ENCODE data around the gene PPFIA1. TPM values are rescaled to one million over a fixed set of nuclear protein-coding genes. Genes with fewer than 3 reads are reported as not detected.

PPFIA1 gene
- polyA plus RNA-seq, 2 of the 4 experiments (the other 2 are of a cell fraction): 23.3 to 45.6 TPM

GRCh38 chr11:70343636-70344035 lies 73.1 kb downstream of the PPFIA1 start:
- Histone ChIP-seq H3K9me3 (no peaks in the 10 kb centered on the region), H3K4me2 (no peak overlapping the region), H3K4me3 (no peak overlapping the region), H3K4me1 (no peaks in the 10 kb centered on the region), H3K27ac (no peak overlapping the region)
- TF ChIP-seq, protein P1, sequence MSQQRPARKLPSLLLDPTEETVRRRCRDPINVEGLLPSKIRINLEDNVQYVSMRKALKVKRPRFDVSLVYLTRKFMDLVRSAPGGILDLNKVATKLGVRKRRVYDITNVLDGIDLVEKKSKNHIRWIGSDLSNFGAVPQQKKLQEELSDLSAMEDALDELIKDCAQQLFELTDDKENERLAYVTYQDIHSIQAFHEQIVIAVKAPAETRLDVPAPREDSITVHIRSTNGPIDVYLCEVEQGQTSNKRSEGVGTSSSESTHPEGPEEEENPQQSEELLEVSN (IDR thresholded peaks at IDR 0.05; ENCODE audit: borderline replicate concordance, low read depth): no peak
- TF ChIP-seq EHMT2 (IDR thresholded peaks at IDR 0.05; ENCODE audit: low read depth) (no peak), HDAC2 (IDR thresholded peaks at IDR 0.05) (no peak), MYC (IDR thresholded peaks at IDR 0.05; ENCODE audit: borderline replicate concordance, low read length) (no peak), KDM5A (IDR thresholded peaks at IDR 0.05) (no peak), CTCF (IDR thresholded peaks at IDR 0.05) (no peak), HOXA7 (CRISPR knock-in tag; IDR thresholded peaks at IDR 0.05) (no peak), JUNB (IDR thresholded peaks at IDR 0.05) (no peak), ZNF302 (CRISPR knock-in tag; IDR thresholded peaks at IDR 0.05) (no peak), FOSB (CRISPR knock-in tag; IDR thresholded peaks at IDR 0.05) (no peak), NR3C1 (IDR thresholded peaks at IDR 0.05) (no peak), TFCP2L1 (CRISPR knock-in tag; IDR thresholded peaks at IDR 0.05) (no peak), CHD2 (IDR thresholded peaks at IDR 0.05; ENCODE audit: low read length, partially characterized antibody) (no peak), POLR2A (IDR thresholded peaks at IDR 0.05; ENCODE audit: low read length) (no peak), JUN (IDR thresholded peaks at IDR 0.05) (no peak), EHF (CRISPR knock-in tag; IDR thresholded peaks at IDR 0.05) (no peak)
- TF ChIP-seq, protein P2, sequence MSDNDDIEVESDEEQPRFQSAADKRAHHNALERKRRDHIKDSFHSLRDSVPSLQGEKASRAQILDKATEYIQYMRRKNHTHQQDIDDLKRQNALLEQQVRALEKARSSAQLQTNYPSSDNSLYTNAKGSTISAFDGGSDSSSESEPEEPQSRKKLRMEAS (IDR thresholded peaks at IDR 0.05): no peak
- TF ChIP-seq, protein P3, sequence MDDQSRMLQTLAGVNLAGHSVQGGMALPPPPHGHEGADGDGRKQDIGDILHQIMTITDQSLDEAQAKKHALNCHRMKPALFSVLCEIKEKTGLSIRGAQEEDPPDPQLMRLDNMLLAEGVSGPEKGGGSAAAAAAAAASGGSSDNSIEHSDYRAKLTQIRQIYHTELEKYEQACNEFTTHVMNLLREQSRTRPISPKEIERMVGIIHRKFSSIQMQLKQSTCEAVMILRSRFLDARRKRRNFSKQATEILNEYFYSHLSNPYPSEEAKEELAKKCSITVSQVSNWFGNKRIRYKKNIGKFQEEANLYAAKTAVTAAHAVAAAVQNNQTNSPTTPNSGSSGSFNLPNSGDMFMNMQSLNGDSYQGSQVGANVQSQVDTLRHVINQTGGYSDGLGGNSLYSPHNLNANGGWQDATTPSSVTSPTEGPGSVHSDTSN (IDR thresholded peaks at IDR 0.05): no peak
- FAIRE-seq (no peak), DNase-seq (ENCODE audit: low read depth in 1 of 2, low spot score in 1 of 2) (no peak), ATAC-seq (no peak)
- CTCF ChIA-PET: no interaction called here
- POLR2A ChIA-PET: no interaction called here
- 92% methylated on average over 11 of the region's 11 CpGs for WGBS (ENCODE audit: missing lambda C conversion rate)

GRCh38 chr11:70348191-70348590 lies 77.7 kb downstream of the PPFIA1 start:
- no peak for TF ChIP-seq RFX5 (IDR thresholded peaks at IDR 0.05)
- no peak for TF ChIP-seq EHMT2 (IDR thresholded peaks at IDR 0.05; ENCODE audit: low read depth)
- TF ChIP-seq, protein P4, sequence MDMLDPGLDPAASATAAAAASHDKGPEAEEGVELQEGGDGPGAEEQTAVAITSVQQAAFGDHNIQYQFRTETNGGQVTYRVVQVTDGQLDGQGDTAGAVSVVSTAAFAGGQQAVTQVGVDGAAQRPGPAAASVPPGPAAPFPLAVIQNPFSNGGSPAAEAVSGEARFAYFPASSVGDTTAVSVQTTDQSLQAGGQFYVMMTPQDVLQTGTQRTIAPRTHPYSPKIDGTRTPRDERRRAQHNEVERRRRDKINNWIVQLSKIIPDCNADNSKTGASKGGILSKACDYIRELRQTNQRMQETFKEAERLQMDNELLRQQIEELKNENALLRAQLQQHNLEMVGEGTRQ (IDR thresholded peaks at IDR 0.05): no peak
- no peak for TF ChIP-seq ESRRA (IDR thresholded peaks at IDR 0.05; ENCODE audit: borderline replicate concordance, low read length)
- TF ChIP-seq MYC (IDR thresholded peaks at IDR 0.05; ENCODE audit: borderline replicate concordance, low read length): no peak
- no peak for TF ChIP-seq SREBF2 (IDR thresholded peaks at IDR 0.05)
- TF ChIP-seq FOSL2 (IDR thresholded peaks at IDR 0.05): no peak
- no peak for TF ChIP-seq FOSL2 (CRISPR knock-in tag; IDR thresholded peaks at IDR 0.05)
- WGBS (ENCODE audit: missing lambda C conversion rate): 86% methylated on average over 12 of the region's 12 CpGs
- H3K9me3 ChIP-seq: no peaks in the 10 kb centered on the region
- H3K27ac ChIP-seq: no peak overlapping the region
- FAIRE-seq: no peak
- no peak overlapping the region for H3K4me3 ChIP-seq
- H3K4me2 ChIP-seq: no peak overlapping the region
- no peak for ATAC-seq
- ChIA-PET POLR2A (no interaction called here), CTCF (interaction anchor here (0.7 kb wide), 1 partner anchor 25 kb away, joined by 3 read pairs; no protein-coding TSS in a partner anchor)
- no peak for DNase-seq (ENCODE audit: low read depth in 1 of 2, low spot score in 1 of 2)
- no peaks in the 10 kb centered on the region for H3K4me1 ChIP-seq
